HEK293 (cell line): ENCODE results near the gene ABCF2.

ENCODE experiments used
- FEZF1 ChIP-seq: fragments of 450-650 bp; formaldehyde crosslinking; IDR thresholded peaks from 2 replicates; pipeline ENCODE4 v1.5.1; 2016; ENCODE audit warnings: missing biosample characterization, missing genetic modification characterization
- HOXA7 ChIP-seq: sonication (generic); formaldehyde crosslinking; IDR thresholded peaks from 2 replicates; pipeline ENCODE4 v1.8.1; 2022; ENCODE audit warnings: missing genetic modification reagents, borderline replicate concordance
- KLF1 ChIP-seq: fragments of 450-650 bp; formaldehyde crosslinking; IDR thresholded peaks from 2 replicates; pipeline ENCODE4 v1.5.1; 2016; ENCODE audit warnings: missing biosample characterization, missing genetic modification characterization
- PATZ1 ChIP-seq: fragments of 450-650 bp; formaldehyde crosslinking; IDR thresholded peaks from 2 replicates; pipeline ENCODE4 v1.5.1; 2016; ENCODE audit warnings: missing biosample characterization, missing genetic modification characterization
- ZBTB20 ChIP-seq: fragments of 450-650 bp; formaldehyde crosslinking; IDR thresholded peaks from 2 replicates; pipeline ENCODE4 v1.5.1; 2016; ENCODE audit warnings: missing biosample characterization, missing genetic modification characterization
- ZNF140 ChIP-seq: fragments of 450-650 bp; formaldehyde crosslinking; IDR thresholded peaks from 2 replicates; pipeline ENCODE4 v1.5.1; 2016; ENCODE audit warnings: missing biosample characterization, missing genetic modification characterization
- ZNF624 ChIP-seq: fragments of 450-650 bp; formaldehyde crosslinking; IDR thresholded peaks from 2 replicates; pipeline ENCODE4 v1.5.1; 2017; ENCODE audit warnings: missing biosample characterization, missing genetic modification characterization
- ZNF843 ChIP-seq: fragments of 450-650 bp; formaldehyde crosslinking; IDR thresholded peaks from 2 replicates; pipeline ENCODE4 v1.5.1; 2016; ENCODE audit warnings: missing biosample characterization, missing genetic modification characterization
- TF ChIP-seq, protein P1 (sequence below): fragments of 450-650 bp; formaldehyde crosslinking; IDR thresholded peaks from 2 replicates; pipeline ENCODE4 v1.5.1; 2016; ENCODE audit warnings: missing biosample characterization, missing genetic modification characterization
- TF ChIP-seq, protein P2 (sequence below): fragments of 450-650 bp; formaldehyde crosslinking; IDR thresholded peaks from 2 replicates; pipeline ENCODE4 v1.5.1; 2016; ENCODE audit warnings: missing biosample characterization, missing genetic modification characterization

DNA sequence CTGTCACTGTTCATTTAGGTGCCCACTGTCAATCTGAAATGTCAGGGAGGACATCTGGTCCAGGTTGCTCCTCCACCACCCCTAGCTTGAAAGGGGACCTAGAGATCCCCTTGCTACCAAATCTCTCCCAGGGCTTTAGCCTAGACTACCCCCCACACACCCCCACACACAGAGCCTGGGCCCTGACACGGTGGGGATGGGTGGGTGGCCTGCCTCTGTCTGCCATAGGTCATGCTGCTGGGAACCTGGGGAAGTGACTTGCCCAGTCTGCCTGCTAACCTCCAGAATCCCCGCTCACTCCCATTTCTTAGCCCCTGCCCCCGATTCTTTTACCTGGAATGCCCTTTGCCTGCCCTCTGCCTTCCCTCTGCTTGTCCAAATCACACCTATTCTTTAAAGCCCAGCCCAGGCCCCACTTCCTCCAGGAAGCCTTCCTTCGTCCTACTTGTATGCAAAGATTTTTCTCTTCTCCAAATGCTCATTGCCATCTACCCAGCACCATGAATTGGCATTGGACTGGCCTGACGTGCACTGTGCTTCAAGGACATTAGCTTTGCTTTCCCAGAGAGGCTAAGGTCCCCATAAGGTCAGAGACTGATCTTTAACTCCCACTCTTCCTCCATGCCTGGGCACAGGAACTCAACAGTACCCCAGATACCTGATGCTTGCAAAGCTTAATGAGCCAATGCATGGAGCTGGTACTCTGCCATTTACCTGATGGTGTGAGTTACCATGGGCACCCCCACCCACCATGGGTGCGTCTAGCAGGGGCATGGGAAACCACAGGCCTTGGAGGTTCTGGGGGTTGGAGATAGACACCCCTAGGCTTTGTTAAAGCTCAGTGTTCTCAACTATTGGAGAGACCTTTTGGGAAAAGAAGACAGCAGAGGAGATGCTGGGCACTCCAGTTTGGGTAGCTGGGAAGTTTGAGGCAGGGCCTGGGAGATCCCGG, 23.5 kb upstream of the ABCF2 start:
- TF ChIP-seq ZNF624 (tag by site-specific recombination) (no peak), ZNF140 (tag by site-specific recombination) (no peak), KLF1 (tag by site-specific recombination) (no peak), PATZ1 (tag by site-specific recombination) (no peak), ZBTB20 (tag by site-specific recombination) (no peak), ZNF843 (no peak), FEZF1 (tag by site-specific recombination) (no peak), HOXA7 (CRISPR knock-in tag) (no peak)
- TF ChIP-seq, protein P1, sequence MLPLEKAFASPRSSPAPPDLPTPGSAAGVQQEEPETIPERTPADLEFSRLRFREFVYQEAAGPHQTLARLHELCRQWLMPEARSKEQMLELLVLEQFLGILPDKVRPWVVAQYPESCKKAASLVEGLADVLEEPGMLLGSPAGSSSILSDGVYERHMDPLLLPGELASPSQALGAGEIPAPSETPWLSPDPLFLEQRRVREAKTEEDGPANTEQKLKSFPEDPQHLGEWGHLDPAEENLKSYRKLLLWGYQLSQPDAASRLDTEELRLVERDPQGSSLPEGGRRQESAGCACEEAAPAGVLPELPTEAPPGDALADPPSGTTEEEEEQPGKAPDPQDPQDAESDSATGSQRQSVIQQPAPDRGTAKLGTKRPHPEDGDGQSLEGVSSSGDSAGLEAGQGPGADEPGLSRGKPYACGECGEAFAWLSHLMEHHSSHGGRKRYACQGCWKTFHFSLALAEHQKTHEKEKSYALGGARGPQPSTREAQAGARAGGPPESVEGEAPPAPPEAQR (tag by site-specific recombination) = no peak
- TF ChIP-seq, protein P2, sequence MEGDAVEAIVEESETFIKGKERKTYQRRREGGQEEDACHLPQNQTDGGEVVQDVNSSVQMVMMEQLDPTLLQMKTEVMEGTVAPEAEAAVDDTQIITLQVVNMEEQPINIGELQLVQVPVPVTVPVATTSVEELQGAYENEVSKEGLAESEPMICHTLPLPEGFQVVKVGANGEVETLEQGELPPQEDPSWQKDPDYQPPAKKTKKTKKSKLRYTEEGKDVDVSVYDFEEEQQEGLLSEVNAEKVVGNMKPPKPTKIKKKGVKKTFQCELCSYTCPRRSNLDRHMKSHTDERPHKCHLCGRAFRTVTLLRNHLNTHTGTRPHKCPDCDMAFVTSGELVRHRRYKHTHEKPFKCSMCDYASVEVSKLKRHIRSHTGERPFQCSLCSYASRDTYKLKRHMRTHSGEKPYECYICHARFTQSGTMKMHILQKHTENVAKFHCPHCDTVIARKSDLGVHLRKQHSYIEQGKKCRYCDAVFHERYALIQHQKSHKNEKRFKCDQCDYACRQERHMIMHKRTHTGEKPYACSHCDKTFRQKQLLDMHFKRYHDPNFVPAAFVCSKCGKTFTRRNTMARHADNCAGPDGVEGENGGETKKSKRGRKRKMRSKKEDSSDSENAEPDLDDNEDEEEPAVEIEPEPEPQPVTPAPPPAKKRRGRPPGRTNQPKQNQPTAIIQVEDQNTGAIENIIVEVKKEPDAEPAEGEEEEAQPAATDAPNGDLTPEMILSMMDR (tag by site-specific recombination) = no peak
